GM10266 (cell line): Measurements from ENCODE around the gene ANXA2.

Experiments used
- DNase-seq: peaks from one replicate; pipeline ENCODE4 v3.0.0; 2012; ENCODE audit errors: extremely low spot score
- CTCF ChIP-seq: IDR thresholded peaks from 2 replicates; pipeline ENCODE4 v1.5.1; 2012; ENCODE audit warnings: mild to moderate bottlenecking, low read depth; ENCODE audit not compliant: control insufficient read depth, insufficient read depth; ENCODE audit errors: missing control alignments

The ANXA2 gene

DNA sequence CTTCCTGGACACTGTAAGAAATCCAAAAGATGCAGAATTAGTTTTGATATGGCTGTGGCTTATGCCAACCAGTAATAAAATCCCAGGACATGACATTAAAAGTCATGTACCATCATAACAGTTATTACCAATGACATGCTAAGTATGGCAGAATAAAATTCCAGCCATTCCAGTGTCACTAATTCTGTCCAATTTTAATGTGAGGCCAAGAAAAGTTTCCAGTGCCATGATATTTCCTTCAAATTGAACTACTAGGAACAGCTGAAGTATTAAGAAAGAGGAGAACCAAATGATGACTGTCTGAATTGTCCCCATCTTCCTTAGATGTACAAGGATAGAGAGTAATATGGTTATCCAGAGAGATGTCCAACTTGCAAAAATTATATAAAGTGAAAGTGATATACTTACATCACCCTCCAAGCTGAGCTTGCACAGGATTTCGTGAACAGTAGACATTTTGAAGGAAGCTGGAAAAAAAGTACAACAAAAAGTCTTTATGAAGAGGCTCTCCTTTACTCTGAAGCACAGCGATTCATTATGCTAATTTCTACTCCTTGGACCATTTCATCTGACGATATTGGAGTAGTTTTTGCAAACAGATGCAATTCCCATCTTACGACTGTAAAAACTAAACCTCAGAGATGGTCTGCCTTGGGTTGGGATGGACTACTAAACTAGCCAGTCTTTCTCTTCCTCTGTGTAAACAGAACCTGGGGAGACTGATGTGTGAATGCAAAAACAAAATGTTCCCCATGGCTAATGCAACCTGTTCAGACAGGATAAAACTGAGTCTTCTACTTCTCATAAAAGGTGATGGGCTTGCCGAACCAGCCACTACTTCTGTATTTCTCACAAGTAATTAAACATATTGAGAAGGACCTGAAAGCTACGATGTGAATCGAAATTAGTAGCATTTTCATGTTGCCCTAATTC, 11.9 kb downstream of the ANXA2 start:
- no peak for DNase-seq
- no peak for TF ChIP-seq CTCF

DNA sequence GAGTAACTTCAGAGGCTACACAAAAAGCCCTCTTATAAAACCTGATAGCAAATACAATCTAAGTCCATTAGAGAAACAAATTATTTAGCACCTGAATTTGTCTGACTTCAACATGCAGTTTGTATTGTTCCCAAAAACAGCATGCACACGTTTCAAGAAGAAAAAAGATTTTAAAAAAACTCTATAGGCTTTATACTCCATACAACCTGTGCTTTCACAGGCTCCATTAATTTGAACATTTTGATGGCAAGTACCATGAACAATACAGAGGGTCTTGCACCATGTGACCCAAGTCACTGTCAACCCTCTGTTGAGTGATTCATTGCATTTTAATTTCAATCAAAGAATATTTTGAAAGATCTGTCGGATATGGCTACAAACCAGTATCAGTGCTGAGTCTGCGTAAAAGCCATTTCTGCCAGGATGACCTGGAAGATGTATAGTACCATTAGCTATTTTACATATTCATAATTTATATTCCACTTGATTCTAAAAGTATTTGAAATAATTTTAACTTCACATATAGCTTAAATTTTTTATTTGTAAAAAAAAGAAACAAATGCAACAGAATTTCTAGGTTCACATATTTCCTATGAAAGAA, 13.2 kb downstream of the ANXA2 start:
- DNase-seq = no peak
- TF ChIP-seq CTCF = no peak

DNA sequence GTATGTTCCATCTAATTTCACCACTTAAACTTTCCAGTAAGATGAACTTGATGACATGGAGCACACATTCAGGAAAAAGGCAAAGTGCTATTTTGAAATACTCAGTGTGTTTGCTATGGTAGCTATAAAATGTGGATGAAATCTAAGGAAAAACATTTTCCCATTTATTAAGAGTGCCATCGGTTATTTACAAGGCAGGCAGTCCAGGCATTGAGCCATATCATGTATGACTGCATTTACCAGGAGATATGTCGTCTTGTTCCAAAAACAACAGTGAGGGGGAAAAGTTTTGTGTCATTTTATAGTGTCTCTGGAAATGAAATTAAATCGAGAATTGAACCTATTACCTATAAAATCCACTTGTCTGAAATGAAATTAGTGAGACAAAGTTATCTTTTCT, 13.7 kb downstream of the ANXA2 start:
- DNase-seq = no peak

GRCh38 chr15:60382773-60383674, 14.8 kb downstream of the ANXA2 start:
- TF ChIP-seq CTCF = no peak
- DNase-seq = no peak

More for the DNA sequence above, 13.7 kb downstream of the ANXA2 start:
- TF ChIP-seq CTCF = no peak

DNA sequence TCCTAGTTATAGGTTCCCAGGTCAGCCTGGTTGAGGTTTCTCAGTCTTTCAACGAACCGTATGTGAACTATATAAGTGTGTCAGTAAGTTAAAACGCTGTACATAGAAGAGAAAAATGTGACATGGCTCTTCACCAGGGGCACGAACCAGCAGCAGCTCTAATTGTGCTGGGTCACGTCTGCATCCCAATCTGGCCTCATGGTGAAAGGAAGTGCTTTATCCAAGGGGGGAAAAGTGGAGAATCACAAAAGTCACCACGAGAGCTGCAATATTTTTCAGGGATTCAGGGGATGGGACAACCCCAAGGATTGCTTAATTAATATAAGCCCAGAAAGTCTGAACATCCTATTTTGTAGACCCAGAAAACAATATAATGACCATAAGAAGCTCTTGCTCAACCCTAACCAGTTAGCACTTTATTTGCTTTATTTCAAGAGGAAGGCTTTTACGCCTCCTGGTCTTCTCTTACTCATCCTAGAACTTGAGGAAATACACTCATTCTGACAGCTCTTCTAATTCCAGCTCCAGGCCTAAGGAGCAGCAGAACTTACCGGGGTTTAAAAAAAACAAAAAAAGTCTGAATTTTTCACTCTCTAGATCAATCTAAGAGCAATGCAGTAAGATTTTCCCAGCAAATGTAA, 16.5 kb downstream of the ANXA2 start:
- no peak for TF ChIP-seq CTCF
- no peak for DNase-seq

DNA sequence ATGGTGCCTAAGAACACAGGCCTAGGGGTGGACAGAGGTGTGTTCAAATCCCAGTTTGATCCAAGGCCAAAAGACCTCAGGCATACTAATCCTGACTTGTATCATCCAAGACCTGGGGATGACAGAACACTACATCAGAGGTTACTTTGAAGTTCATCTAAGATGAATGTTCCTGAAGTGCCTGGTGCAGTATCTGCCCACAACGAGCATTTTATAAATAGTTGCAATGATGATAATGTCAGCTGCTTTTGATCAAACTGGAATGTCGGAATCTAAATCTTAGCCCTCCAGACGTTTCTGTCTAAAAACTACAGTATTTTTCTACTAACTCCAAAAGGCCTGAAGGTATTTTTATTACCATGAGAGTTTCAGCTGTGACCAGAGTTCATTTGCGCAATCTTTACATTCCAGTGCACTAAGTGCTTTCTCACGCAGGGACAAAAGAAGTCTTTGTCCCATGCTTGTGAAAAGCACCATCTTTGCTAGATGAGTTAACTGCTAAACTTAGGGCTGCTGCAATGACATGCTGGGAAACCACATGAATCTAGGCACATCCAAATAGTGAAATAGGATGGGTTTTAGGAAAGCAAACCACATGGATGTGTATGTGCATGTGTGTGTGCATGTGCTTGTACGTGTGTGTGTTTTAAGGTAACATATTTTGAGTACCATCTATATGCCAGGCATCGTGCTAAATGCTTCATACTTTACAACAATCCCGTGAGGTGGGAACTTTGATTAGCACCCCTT, 18.1 kb downstream of the ANXA2 start:
- DNase-seq = no peak
- no peak for TF ChIP-seq CTCF
